Endothelial cell of hepatic sinusoid (primary cell): ENCODE results near the gene ZSWIM4.
"Not testable (repeated sequence)": the region's sequence is repeated elsewhere in the genome, so short reads cannot be mapped to it uniquely, and the experiment has no call there.

Experiments used
- in situ Hi-C: cut with HindIII; loops from 2 replicates; pipeline ENCODE4 v1.10.0; 2017; ENCODE audit warnings: low sequenced_read_pairs

The ZSWIM4 gene

GRCh38 chr19:13774217-13775191 is 20.7 kb upstream of the ZSWIM4 start, which contains the start of gene C19orf53:
TSS of gene C19orf53 (plus strand) at chr19:13774456. CDS start at chr19:13774478, 22 bp downstream.
- in situ Hi-C loops, result no loop called here

- in situ Hi-C loops, result no loop called here
Measured at GRCh38 chr19:13778398-13778797, 16.8 kb upstream of the ZSWIM4 start.

DNA sequence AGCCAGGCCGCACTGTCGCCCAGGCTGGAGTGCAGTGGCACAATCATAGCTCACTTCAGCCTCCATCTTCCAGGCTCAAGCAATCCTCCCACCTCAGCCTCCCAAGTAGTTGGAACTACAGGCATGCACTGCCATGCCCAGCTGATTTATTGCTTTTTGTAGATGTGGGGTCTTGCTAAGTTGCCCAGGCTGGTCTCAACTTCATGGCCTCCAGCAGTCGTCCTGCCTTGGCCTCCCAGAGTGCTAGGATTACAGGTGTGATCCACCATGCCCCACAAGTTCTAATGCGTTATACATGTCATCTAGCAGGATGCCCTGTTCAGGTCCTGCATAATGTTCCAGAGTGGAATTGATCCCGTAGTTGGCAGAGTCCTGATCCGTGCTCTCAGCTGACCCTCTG is 16.4 kb upstream of the ZSWIM4 start:
- in situ Hi-C loops, result no loop called here

GRCh38 chr19:13779794-13780193 is 15.4 kb upstream of the ZSWIM4 start:
- in situ Hi-C loops, result not testable (repeated sequence)

GRCh38 chr19:13781547-13781946 is 13.7 kb upstream of the ZSWIM4 start:
- in situ Hi-C loops, result no loop called here

DNA sequence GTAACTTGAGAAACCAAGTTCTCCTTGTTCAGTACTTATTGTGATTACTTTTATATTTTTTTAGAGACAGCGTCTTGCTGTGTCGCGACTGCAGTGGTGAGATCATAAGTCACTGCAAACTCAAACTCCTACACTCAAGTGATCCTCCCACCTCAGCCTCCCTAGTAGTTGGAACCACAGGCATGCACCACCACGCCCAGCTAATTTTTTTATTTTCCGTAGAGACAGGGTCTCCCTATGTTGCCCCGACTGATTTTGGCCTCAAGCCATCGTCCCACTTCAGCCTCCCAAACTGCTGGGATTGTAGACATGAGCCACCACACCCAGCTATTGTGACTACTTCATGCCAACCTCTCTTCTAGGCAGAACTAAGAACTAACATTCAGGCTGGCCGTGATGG is 12.7 kb upstream of the ZSWIM4 start:
- in situ Hi-C loops, result no loop called here

GRCh38 chr19:13783565-13784500 is 11.4 kb upstream of the ZSWIM4 start:
- in situ Hi-C loops, result no loop called here

DNA sequence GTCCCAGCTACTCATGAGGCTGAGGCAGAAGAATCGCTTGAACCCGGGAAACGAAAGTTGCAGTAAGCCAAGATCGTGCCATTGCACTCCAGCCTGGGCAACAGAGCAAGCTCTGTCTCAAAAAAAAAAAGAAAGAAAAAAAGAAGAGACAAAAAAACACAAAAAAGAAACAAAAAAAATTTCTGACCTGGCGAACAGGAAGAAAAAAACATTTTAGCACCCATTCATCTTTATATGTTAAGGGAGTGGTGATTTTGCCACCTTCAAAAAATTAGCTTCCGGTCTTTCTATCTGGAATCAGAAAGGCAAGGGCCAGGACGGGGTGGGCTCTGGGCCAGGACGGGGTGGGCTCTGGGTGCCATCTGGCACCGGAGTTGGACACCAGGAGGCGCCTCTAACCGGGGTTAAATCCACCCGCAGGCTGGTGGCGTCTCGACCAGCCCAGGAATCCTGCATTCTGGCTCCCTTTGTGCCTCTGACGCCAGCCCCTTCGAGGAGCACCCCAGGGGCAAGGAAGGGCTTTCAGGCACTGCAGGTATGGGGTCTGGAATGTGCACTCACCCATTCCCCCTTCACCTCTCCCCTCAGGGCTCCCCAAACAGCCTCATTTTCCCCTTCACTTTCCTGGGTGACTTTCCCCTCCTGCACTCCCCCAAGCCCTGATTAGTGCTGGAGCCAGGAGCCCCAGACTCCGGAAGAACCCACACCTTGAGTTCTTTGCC is 10.4 kb upstream of the ZSWIM4 start:
- in situ Hi-C loops, result no loop called here

GRCh38 chr19:13788991-13789390 is 6.3 kb upstream of the ZSWIM4 start:
- in situ Hi-C loops, result no loop called here

- in situ Hi-C loops, result no loop called here
Measured at GRCh38 chr19:13790354-13790753, 4.9 kb upstream of the ZSWIM4 start.

- in situ Hi-C loops, result not testable (repeated sequence)
Measured at GRCh38 chr19:13793317-13793716, 1.9 kb upstream of the ZSWIM4 start.

GRCh38 chr19:13794398-13794756 is 866 bp upstream of the ZSWIM4 start:
- in situ Hi-C loops, result no loop called here

DNA sequence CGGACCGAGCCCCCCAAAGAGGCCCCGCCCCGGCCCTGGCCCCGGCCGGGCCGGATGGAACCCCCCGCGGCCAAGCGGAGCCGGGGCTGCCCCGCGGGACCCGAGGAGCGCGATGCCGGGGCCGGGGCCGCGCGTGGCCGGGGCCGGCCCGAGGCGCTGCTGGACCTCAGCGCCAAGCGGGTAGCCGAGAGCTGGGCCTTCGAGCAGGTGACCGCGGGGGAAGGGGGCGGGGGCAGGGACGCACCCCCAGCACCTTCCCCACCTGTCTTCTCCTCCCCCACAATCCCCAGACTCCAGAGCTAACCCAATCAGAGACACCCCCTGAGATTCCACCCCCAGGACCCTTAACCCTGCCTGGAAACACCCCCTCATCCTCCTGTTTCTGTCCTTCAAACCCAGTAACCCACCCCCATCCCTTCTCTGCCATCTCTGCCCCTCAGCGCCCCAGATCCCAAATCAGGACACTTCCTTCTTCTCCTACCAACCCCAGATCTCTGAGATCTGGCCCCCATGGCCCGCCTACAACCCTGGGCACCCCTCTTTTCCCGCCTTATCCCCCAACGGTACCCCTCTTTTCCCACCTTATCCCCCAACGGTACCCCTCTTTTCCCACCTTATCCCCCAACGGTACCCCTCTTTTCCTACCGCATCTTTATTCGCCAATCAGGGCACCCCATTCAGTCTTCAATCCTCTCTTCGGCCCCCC is 505 bp downstream of the ZSWIM4 start:
- in situ Hi-C loops, result loop anchor here (5.0 kb wide), 1 partner anchor 37 kb away; no protein-coding TSS in a partner anchor

- in situ Hi-C loops, result loop anchor here (5.0 kb wide), 1 partner anchor 36 kb away; no protein-coding TSS in a partner anchor
Measured at GRCh38 chr19:13796301-13797057, 1.2 kb downstream of the ZSWIM4 start.

DNA sequence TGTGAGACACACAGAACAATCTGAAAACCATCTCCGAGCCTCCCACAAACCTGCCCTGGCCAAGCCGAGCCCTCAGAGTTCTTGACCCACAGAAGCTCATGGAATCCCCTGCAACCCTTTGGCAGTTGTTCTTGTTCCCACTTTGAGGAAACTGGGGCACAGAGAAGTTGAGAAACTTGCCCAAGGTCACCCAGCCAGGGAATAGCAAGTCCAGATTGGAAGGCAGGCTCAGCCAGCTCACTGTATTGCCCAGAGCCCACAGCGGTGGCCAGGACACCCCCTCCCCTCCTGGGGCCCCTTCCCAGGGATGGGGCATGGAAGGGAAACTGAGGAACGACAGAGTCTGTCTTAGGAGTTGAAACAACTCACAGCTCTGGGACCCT is 1.8 kb downstream of the ZSWIM4 start:
- in situ Hi-C loops, result loop anchor here (5.0 kb wide), 1 partner anchor 35 kb away; no protein-coding TSS in a partner anchor

- in situ Hi-C loops, result loop anchor here (5.0 kb wide), 1 partner anchor 34 kb away; no protein-coding TSS in a partner anchor
Measured at GRCh38 chr19:13797870-13798269, 2.6 kb downstream of the ZSWIM4 start.

DNA sequence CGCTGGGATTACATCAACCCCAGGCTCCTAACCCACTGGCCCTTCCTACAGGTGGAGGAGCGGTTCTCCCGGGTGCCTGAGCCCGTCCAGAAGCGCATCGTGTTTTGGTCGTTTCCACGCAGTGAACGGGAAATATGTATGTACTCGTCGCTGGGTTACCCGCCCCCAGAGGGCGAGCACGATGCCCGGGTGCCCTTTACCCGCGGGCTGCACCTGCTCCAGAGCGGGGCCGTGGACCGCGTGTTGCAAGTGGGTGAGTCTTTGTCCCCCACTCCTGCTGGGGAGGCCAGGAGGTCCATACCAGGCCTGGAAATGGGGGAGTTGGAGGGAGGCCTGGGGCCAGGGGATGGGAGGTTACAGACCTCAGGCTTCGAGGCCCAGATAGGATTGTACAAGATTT is 4.4 kb downstream of the ZSWIM4 start:
- in situ Hi-C loops, result loop anchor here (5.0 kb wide), 1 partner anchor 33 kb away; no protein-coding TSS in a partner anchor

DNA sequence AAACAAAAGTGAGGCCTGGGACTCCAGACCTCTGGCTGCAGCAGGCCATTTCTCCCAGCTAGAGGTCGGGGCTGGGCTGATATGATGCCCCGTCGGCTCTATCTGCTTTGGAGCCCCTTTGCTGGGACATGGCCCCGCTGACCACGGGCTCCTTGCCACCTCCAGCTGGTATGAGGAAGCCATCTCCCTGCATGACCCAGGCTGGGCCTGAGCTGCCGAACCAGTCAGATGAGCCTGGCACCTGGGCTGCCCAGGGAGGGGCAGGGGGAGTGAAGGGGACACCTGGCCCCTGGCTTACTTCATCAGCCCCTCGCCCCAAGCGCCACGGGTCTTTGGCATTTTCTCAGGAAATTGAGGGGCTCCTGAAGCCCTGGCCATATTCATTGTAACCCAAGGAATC is 7.8 kb downstream of the ZSWIM4 start:
- in situ Hi-C loops, result no loop called here
